ENCODE measurements around the gene SPDYE6. TPM values are rescaled to one million over a fixed set of nuclear protein-coding genes. Genes with fewer than 3 reads are reported as not detected.
"Not testable (repeated sequence)": the region's sequence is repeated elsewhere in the genome, so short reads cannot be mapped to it uniquely, and the experiment has no call there.

SPDYE6 gene
- polyA plus RNA-seq, 3 donors, result 0.16 TPM; not detected in 2

DNA sequence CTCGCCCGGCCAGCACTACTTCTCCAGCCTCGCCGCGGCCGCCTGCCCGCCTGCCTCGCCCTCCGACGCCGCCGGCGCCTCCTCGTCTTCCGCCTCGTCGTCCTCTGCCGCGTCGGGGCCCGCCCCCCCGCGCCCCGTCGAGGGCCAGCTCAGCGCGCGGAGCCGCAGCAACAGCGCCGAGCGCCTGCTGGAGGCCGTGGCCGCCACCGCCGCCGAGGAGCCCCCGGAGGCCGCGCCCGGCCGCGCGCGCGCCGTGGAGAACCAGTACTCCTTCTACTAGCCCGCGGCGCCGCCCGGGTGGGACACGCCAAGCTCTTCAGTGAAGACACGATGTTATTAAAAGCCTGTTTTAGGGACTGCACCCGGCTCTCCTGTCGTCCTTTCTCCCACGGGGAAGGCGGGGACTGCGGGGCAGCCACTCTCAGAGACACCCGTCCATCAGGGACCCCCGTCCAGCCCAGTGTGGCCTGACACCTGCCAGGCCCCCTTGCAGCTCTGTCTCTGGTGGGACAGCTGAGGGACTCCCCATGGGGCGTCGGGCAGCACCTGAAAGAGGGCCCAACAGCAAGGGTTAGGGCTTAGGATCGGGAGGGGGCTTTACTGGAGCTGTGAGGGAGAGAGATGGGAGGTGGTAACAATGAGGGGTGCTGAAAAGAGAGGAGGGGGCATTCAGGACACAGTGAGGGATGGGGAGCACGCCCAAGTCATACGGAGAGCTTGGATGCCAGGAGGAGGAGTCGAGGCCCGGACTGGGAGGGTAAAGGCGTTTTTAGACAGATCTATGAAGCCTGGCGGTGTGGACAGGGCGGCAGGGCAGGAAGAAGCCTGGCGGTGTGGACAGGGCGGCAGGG lies 34.7 kb downstream of the SPDYE6 start:
- H3K27ac ChIP-seq (ENCODE audit: low read depth, low read length), result no peak overlapping the region
- WGBS, 3 donors, result 39 to 53% (median 45%) methylated on average over 63 to 73 of the region's 73 CpGs

GRCh38 chr7:102320601-102321350 lies 35.5 kb downstream of the SPDYE6 start:
- 73 to 83% (median 78%) methylated on average over 37 of the region's 37 CpGs for WGBS, 3 donors
- no peak overlapping the region for H3K27ac ChIP-seq (ENCODE audit: low read depth, low read length)

GRCh38 chr7:102320181-102320580 lies 36.1 kb downstream of the SPDYE6 start:
- WGBS, 3 donors, result 93 to 96% (median 95%) methylated on average over 13 to 14 of the region's 14 CpGs
- H3K27ac ChIP-seq (ENCODE audit: low read depth, low read length), result no peak overlapping the region

- H3K27ac ChIP-seq (ENCODE audit: low read depth, low read length), result no peak overlapping the region
- 78 to 96% (median 84%) methylated on average over 3 of the region's 3 CpGs for WGBS, 3 donors
Measured at GRCh38 chr7:102319671-102320070, 36.6 kb downstream of the SPDYE6 start.

GRCh38 chr7:102318482-102318971 lies 37.7 kb downstream of the SPDYE6 start:
- H3K27ac ChIP-seq (ENCODE audit: low read depth, low read length), result no peak overlapping the region
- 61 to 81% (median 71%) methylated on average over 7 of the region's 7 CpGs for WGBS, 3 donors

DNA sequence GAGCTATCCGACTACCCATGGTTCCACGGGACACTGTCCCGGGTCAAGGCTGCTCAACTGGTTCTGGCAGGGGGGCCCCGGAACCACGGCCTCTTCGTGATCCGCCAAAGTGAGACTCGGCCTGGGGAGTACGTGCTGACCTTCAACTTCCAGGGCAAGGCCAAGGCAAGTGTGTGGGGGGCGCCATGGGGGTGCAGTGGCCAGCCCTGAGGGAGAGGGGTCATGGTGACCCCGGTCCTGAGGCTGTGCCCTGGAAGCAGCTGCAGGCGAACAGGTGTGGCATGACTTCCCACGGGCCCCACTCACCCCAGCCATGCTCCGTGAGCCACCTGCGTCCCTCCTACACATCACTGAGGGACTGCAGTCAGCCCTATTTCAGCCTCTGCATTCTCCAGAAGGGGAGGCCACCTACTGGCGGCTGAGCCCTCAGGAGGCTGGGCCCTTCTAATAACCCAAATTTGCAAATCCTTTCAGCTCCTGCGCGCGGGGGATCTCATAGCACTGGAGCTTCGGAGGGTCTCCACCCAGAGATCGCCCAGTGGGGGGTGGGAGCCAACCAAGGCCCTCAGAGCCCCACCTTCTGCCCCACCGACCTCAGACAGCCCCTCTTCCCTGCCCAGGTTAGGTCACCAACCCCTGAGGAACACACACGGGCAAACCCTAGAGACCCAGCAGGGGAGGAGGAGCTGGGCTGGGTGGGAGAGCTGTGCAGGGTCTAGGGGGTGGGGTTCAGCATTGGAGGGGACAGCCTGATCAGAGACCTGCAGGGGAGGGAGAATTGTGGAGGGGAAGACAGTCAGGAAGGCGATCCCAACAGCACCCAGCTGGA lies 38.8 kb downstream of the SPDYE6 start:
- WGBS, 3 donors, result 88 to 90% (median 88%) methylated on average over 22 to 24 of the region's 24 CpGs
- H3K27ac ChIP-seq (ENCODE audit: low read depth, low read length), result no peak overlapping the region

DNA sequence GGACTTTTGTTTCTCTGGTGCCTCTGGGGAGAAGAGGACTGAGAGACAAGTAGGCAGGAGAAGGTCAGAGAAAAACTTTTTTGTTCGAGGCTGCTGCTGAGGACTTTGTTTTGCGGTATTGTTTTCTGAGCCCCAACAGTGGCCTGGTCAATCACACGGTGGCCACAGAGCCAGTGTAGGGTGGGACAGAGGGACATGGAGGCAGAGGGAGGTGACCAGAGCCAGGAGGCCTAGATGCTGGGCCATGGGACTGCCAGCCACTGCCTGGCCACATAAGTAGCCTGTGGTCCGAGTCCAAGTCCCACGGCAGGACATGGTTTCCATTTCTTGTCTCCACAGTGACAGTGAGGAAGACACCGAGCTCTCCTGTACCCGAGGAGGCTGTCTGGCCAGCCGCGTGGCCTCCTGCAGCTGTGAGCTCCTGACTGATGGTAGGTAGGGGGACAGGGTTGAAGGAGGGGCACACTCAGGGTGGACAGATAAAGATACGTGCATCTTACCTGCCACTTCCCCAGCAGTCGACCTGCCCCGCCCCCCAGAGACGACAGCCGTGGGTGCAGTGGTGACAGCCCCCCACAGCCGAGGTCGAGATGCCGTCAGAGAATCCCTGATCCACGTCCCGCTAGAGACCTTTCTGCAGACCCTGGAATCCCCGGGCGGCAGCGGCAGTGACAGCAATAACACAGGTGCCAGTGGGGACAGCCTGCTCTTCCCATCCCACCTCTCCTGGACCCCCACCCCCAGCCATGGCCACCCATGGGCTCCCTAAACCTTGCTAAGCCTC lies 42.1 kb downstream of the SPDYE6 start:
- 90 to 92% (median 92%) methylated on average over 19 to 22 of the region's 22 CpGs for WGBS, 3 donors
- H3K27ac ChIP-seq (ENCODE audit: low read depth, low read length), result no peak overlapping the region

DNA sequence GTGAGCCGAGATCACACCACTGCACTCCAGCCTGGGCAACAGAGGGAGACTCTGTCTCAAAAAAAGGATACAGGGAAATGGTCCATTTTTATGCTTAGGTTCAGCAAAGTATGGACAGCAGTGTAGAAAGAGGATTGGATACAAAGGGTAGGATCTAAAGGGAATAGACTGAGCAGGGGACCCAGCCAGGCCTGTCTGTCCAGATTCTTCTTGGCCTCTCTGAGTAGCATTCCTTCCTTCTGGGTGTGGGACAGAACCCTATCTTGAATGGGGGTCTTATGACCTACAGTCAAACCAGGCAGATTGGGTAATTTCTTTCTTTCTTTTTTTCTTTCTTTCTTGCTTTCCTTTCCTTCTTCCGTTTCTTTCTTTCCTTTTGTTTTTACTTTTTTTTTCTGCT lies 43.9 kb downstream of the SPDYE6 start:
- no peak overlapping the region for H3K27ac ChIP-seq (ENCODE audit: low read depth, low read length)
- WGBS, 3 donors, result 85 to 94% (median 93%) methylated on average over 2 of the region's 2 CpGs

DNA sequence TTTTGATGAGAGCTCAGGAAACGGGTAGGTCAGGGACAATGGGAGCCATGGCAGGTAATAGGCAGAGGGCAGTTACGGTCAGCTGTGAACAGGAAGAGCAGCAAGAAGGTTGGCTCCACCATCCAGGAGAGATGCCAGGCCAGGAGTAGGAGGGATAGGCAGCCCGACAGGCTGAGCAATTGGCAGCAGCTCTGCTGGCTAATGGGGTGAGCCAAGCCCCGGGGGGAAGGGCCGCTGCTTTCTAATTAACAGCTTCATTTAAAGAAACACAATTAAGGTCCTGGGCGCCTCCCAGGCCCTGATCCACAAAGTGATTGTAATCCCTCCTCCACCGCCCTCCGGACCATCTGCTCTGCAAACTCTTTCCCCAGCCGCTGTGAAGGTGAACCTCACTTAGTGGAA lies 45.8 kb downstream of the SPDYE6 start:
- no peak overlapping the region for H3K27ac ChIP-seq (ENCODE audit: low read depth, low read length)
- WGBS, 3 donors, result 85 to 89% (median 86%) methylated on average over 9 of the region's 9 CpGs

- H3K27ac ChIP-seq (ENCODE audit: low read depth, low read length), result no peak overlapping the region
- 40 to 56% (median 47%) methylated on average over 14 to 17 of the region's 17 CpGs for WGBS, 3 donors
Measured at GRCh38 chr7:102306916-102307677, 49.1 kb downstream of the SPDYE6 start.

DNA sequence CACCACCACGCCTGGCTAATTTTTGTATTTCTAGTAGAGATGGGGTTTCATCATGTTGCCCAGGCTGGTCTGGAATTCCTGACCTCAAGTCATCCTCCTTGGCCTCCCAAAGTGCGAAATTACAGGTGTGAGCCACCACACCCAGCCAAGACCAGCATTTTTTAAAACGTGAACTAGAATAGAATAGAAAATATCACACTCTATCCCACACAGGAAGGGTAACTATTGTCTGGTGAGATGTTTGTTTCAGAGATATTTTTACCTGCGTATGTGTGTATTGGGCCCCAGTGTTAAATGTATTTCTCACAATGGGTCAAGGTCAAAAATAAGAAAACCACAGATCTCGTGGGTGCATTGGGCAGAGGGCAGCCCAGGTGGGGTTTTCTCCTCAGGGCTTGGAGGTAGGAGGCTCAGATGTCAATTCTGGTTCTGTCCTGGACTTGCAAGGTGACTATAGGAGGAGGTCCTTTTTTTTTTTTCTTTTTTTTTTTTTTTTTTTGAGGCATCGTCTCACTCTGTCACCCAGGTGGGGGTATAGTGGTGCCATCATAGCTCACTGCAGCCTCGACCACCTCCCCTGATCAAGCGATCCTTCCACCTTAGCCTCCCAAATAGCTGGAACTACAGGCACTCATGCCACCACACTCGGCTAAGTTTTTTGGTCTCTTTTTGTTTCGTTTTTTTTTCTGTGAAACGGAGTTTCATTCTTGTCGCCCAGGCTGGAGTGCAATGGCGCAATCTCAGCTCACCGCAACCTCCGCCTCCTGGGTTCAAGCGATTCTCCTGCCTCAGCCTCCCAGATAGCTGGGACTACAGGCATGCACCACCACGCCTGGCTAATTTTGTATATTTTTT lies 50.6 kb downstream of the SPDYE6 start:
- 89 to 92% (median 91%) methylated on average over 17 of the region's 17 CpGs for WGBS, 3 donors
- H3K27ac ChIP-seq (ENCODE audit: low read depth, low read length), result no peak overlapping the region

GRCh38 chr7:102304668-102305067 lies 51.6 kb downstream of the SPDYE6 start:
- 60 to 76% (median 75%) methylated on average over 11 of the region's 11 CpGs for WGBS, 3 donors
- no peak overlapping the region for H3K27ac ChIP-seq (ENCODE audit: low read depth, low read length)

DNA sequence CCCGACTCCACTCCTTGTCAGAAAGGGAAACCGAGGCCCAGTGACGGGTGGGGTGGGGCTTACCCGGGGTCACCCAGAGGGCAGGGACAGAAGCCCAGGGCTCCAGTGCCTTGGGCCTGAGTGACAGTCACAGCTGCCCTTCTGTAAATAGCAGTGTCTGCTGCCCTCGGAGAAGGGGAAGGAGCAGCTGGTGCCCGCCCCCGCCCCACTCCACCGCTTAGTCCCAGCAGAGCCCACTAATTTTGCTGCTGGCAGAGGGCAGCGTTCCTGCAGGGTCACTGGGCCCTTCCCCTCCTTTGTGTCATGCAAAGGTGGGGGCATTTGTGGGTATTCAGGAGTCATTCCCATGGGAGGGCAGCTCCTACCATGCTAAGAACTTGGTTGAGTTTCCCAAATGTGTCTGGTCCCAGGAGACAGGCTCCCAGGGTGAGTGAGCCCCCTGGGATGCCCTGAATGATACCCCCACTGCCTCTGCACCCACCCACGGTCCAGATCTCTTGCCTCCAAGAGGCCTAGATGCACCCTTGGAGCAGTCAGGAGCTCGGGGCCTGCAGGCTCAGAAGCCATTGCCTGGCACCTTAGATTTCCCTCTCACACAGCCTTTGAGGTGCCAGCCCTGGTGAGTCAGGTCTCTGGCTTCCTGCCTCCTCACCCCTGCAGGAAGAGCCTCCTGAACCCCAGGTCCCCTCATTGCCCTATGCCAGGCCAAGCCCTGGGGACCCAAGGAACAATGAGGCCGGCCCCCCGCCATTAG lies 52.4 kb downstream of the SPDYE6 start:
- no peak overlapping the region for H3K27ac ChIP-seq (ENCODE audit: low read depth, low read length)
- 79 to 81% (median 79%) methylated on average over 12 to 13 of the region's 13 CpGs for WGBS, 3 donors

DNA sequence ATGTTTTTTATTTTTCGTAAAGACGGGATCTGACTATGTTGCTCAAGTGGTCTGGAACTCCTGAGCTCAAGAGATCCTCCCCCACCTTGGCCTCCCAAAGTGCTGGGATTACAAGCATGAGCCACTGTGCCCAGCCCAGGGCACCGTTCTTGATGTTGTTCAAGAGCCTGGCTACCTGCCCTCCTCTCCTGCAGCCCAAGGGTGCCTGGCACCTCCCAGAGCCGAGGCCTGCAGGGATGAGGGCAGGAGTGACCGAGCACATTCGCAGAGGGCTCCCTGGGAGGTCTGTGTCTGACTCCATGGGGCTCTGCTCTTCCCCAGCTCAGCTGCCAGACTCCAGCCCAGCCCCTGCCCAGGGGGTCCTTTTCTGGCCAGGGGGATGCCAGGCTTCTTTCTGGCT lies 54.2 kb downstream of the SPDYE6 start:
- 90 to 95% (median 92%) methylated on average over 6 of the region's 6 CpGs for WGBS, 3 donors
- H3K27ac ChIP-seq (ENCODE audit: low read depth, low read length), result no peak overlapping the region

DNA sequence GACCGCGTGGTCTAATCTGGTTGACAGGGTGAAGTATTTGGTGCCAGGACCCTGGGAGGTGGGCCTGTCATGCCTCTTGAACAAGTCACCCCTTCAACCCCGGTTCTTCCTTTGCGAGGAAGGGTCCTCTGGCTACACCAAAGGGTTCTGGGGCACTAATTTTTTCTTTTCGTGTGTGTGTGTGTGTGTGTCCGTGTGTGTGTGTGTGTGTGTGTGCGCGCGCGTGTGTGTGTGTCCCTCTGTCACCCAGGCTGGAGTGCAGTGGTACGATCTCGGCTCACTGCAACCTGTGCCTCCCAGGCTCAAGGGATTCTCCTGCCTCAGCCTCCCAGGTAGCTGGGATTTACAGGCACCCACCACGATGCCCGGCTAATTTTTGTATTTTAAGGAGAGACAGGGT lies 54.9 kb downstream of the SPDYE6 start:
- 94 to 95% (median 95%) methylated on average over 14 of the region's 14 CpGs for WGBS, 3 donors
- not testable (repeated sequence) for H3K27ac ChIP-seq (ENCODE audit: low read depth, low read length)

All from adipose tissue (tissue), 3 donors.